Neural progenitor cell (in vitro differentiated cells): ENCODE measurements around the gene GJD4.

Source experiments
- EZH2 ChIP-seq: fragments of 200-600 bp; sonication (generic); IDR thresholded peaks from 2 replicates; pipeline ENCODE4 v1.6.1; 2017; ENCODE audit warnings: antibody characterized with exemption, mild to moderate bottlenecking, moderate library complexity
- TF ChIP-seq, protein P1 (sequence below): fragments of 200-600 bp; sonication (generic); IDR thresholded peaks from 2 replicates; pipeline ENCODE4 v1.5.1; 2017; ENCODE audit warnings: antibody characterized with exemption, mild to moderate bottlenecking

DNA sequence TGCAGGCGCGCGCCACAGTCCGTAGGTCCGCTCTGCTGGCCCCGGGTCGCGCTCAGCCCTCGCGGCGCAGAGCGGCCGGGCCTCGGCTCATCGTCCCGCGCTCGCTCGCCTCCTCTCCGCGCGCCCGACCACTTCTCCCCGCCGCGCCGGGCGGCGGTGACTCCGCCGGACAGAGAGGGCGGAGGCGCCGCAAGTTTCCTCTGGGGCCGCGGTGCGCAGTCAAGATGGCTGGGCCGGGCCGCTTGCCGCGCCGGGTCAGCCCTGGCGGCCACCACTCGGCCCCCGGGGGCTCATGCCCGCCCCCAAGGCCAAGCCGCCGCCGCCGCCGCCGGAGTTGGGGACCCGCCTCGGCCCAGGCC, 36.5 kb downstream of the GJD4 start:
- TF ChIP-seq, protein P1, sequence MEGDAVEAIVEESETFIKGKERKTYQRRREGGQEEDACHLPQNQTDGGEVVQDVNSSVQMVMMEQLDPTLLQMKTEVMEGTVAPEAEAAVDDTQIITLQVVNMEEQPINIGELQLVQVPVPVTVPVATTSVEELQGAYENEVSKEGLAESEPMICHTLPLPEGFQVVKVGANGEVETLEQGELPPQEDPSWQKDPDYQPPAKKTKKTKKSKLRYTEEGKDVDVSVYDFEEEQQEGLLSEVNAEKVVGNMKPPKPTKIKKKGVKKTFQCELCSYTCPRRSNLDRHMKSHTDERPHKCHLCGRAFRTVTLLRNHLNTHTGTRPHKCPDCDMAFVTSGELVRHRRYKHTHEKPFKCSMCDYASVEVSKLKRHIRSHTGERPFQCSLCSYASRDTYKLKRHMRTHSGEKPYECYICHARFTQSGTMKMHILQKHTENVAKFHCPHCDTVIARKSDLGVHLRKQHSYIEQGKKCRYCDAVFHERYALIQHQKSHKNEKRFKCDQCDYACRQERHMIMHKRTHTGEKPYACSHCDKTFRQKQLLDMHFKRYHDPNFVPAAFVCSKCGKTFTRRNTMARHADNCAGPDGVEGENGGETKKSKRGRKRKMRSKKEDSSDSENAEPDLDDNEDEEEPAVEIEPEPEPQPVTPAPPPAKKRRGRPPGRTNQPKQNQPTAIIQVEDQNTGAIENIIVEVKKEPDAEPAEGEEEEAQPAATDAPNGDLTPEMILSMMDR = no peak
- peak; percentile 18 for TF ChIP-seq EZH2
